GM19239 (cell line): Measurements from ENCODE around the gene CDKAL1.

Source experiments
- DNase-seq: peaks from one replicate; pipeline ENCODE4 v3.0.0; 2011; ENCODE audit warnings: low spot score; ENCODE audit not compliant: insufficient read length
- FAIRE-seq: peaks from 2 replicates; lab custom pipeline; 2011; peaks lifted over from hg19 to GRCh38; lab: Jason Lieb, UNC

The CDKAL1 gene

GRCh38 chr6:21274851-21275250 is 740.6 kb downstream of the CDKAL1 start:
- no peak for DNase-seq
- no peak for FAIRE-seq

DNA sequence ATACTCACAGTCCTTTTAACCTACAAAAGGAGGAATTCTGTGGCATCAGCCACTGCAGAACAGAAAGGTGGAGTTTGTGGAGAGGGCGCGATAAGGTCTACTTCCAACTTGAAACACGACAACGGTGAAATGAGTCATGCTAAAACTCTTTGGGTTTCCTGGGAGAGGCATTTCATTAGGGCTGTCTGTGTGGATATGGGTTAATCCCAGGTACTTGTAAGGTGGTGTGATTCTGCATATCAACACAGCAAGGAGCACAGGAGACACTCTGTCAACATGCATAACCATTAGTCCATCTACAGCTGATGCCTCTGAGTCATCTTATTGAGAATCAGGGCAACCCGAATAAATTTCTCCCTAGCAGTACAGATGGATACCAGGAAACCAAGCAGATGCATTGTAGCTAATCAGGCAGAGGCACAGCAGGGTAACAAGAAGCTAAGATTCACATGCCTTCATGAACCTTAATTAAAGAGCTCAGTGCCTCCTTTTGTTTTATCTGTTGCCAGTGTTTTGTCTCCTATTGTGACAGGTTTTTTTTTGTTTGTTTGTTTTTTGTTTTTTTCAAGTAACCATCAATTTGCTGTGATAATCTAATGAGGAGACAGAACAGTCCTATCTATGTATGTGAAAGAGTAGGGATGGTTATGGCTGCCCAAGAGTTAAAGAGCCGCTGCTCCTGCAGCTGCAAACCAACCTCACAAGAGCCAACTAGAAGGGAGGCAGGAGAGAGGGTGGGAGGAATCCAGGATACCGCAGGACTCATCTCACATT is 743.5 kb downstream of the CDKAL1 start:
- FAIRE-seq (no peak), DNase-seq (no peak)

- FAIRE-seq (no peak), DNase-seq (no peak)
Measured at GRCh38 chr6:21278375-21278745, 744.1 kb downstream of the CDKAL1 start.

GRCh38 chr6:21279619-21280018 is 745.4 kb downstream of the CDKAL1 start:
- DNase-seq (no peak), FAIRE-seq (no peak)

GRCh38 chr6:21281366-21281765 is 747.1 kb downstream of the CDKAL1 start:
- FAIRE-seq: no peak
- no peak for DNase-seq
